Activated CD4-positive, alpha-beta T cell treated with anti-CD3 and anti-CD28 coated beads for 24 hours (primary cell): ENCODE results near the gene OR2AG1.

Experiments
- DNase-seq, 2 donors: peaks; one replicate each; pipeline ENCODE4 v3.0.0-alpha.2; 2020; ENCODE audit warnings: low read depth in 2 of 2

OR2AG1 gene, protein sequence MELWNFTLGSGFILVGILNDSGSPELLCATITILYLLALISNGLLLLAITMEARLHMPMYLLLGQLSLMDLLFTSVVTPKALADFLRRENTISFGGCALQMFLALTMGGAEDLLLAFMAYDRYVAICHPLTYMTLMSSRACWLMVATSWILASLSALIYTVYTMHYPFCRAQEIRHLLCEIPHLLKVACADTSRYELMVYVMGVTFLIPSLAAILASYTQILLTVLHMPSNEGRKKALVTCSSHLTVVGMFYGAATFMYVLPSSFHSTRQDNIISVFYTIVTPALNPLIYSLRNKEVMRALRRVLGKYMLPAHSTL

DNA sequence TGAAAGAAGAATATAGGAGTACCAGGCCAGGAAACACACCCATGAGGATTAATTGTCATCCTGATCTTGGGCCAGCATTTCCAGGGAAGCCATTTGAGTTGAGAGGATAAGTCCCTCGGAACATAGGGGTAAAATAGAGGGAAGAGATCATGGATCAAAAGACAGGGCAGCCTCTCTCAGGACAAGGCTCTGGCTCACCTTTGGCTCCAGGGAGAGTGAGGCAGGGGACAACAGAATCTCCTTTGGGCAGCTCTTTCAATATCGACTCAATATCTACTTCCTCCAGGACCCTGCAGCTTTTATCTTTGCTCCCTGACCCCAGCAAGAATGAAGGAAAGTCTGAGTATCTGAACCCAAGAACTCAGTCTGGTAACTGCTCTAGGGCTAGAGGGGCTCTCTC, at the start of gene OR2AG1:
TSS of gene OR2AG1 (plus strand) at position 301 of the 400 bp plus-strand sequence. CDS start 2,018 bp downstream, outside the sequence.
- no peak for DNase-seq

DNA sequence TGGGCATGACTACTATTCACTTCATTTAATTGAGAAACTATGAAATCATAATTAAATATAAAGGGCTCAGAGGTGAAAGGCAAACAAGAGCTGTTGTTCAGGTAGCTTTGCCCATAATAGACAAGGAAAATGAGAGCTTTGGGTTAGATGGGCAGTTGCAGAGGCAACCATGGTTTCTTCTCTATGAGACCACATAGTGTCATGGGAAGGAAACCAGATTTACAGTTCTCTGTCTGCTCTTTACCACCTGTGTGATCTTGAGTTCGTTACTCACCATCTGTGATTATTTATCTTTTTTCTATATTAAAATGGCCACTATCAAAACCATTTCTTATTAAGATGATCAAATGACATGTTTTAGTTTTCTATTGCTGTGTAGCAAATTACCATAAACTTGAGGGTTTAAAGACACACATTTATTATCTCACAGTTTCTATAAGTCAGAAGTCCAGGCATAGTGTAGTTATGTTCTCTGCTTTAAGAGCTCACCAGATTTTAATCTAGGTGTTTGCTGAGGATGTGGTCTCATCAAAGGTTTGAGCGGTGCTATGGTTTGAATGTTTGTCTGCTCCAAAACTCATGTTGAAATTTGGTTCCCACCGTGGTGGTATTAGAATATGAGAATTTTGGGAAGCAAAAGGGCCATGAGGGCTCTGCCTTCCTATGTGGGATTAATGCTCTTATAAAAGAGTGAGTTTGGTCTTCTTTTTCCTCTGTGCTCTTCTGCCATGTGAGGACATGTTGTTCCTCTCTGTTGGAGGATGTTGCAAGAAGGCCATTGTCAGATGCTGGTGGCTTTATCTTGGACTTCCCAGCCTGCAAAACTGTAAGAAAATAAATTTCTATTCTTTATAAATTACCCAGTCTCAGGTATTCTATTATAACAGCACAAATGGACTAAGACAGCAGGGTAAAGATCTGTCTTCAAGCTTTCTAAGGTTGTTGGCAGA, 49.2 kb upstream of the OR2AG1 start:
- no peak for DNase-seq

- no peak for DNase-seq
Measured at GRCh38 chr11:6734616-6735015, 48.2 kb upstream of the OR2AG1 start.

GRCh38 chr11:6735306-6735705, 47.5 kb upstream of the OR2AG1 start:
- DNase-seq, result no peak

- no peak for DNase-seq
Measured at GRCh38 chr11:6736495-6737121, 46.2 kb upstream of the OR2AG1 start.

DNA sequence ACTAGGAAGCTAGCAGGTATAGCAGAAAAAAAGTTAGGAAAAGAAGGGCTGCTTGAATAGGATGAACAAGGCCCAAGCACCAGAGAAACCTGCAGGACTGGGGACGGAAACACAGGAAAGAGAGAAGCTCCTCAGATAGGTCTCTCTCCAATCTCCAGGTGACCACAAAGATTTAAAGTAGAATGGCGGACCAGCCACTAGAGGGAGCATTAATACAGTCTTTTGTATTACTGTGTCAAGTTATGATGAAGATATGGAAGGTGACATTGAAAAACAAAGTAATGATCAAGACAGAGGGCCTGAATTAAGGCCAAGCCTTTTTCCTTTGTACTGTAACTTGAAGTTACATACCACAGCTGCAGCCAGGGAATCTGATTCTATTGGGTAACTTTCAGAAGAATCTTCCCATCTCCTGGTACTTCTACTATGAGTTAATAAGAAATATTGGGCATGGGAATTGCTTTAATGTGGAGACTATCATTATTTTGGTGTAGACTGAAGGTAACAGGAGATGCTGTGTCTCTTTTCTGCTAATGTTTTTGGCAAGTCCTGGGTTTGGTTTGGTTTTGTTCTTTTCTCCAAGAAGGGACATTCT, 44.9 kb upstream of the OR2AG1 start:
- peak; percentile 42 to 64 for DNase-seq

DNA sequence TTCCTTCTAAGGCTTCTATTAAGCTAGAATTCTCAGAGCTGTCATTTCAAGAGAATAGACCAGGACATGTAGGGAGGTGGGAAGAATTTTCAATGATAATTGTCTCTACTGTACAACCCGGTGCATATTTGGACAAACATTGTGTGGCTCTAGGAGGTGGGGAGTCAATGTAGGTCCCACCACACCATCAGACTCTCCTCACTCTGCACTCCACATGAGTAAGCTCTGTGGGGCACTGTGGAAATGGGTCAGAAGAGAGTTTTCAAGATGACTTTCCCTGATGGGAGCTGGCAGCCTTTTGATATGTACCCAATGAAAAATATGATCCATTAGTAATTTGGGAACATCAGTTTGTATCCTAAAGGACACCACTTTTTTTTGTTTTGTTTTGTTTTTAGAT, 44.2 kb upstream of the OR2AG1 start:
- DNase-seq, result no peak

GRCh38 chr11:6742260-6742659, 40.6 kb upstream of the OR2AG1 start:
- DNase-seq, result no peak

DNA sequence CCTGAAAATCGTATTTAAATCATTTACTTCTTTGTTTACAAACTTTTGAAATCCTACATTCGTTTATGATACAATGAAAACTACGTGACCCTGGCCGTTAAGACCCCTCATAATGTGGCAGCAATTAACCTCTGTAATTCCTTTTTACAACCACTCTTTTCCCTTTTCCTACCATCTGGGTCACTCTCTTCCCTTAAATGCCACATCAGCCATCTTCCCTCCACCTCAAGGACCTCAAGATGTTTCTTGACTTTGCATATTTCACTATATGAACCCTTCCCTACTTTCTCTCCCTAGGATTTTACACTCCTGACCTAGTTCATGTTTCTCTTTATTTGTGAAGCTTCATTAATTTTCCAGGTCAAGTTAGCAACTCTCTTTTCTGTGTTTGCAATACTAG, 37.8 kb upstream of the OR2AG1 start:
- DNase-seq, result no peak

DNA sequence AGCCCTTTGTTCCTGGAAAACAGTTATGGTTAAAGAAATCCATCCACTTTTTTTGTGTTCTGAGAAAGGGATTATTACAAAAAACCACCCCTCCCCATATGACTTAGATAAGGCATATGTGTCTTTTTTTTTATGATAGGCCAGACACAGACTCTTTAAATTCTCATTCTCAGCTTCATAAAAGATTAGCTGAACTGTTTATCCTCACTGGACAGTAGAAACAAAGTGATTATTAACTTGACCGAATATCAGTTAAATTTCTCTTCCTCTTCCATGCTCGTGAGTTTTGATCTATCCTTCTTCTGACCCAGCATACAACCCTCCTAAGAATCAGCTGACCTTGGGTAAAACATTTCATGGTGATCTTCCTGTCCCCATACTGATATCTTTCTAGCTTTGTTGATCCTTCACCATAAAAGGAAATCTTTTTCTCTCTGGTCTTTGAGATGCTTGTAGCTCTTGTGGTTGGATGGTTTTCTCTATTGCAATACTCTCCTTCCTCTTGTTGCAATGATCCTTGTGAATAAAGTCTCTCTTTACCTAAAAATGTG, 37.3 kb upstream of the OR2AG1 start:
- no peak for DNase-seq

DNA sequence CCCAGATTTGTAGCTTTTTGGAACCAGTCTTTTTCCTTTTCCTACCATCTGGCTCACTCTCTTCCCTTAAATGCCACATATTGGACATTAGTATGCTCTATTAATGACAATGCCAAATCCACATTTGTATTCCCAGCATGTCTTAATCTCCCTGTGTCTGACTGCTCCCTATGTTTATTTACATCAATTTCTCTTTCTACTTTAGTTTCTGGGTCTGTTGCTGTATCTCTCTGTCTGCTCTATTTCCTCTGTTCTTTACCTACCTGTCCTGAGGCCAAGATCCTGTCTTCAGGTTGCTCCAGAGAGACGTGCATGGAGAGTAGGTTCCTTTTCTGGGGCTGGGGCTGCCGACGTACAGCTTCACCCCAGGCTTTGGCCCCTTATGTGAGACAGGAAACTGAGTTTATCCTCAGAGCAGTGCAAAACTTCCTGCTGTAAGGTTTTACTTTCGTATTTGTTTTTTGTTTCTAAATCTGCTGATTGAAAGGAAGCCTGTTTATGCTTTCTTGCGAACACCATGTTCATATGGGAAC, 36.7 kb upstream of the OR2AG1 start:
- no peak for DNase-seq

DNA sequence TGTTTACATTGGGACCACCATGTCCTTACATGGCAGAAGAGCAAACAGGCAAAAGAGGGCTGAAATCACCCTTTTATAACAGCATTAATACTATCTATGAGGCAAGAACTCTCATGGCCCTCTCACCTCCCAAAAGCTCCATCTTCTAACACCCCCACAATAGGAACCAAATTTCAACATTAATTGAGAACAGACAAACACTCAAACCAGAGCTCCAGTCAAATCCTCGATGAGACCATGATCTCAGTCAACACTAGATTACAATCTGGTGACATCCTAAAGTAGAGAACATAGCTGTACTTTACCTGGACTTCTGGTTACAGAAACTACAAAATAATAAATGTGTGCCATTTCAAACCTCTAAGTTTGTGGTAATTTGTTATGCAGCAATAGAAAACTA, 36.2 kb upstream of the OR2AG1 start:
- no peak for DNase-seq

- no peak for DNase-seq
Measured at GRCh38 chr11:6747097-6747668, 35.6 kb upstream of the OR2AG1 start.

GRCh38 chr11:6755303-6755952, 27.4 kb upstream of the OR2AG1 start:
- DNase-seq, result peak in 1 of 2 donors; percentile 36

GRCh38 chr11:6755953-6756347, 26.9 kb upstream of the OR2AG1 start:
- no peak for DNase-seq

GRCh38 chr11:6757373-6757967, 25.4 kb upstream of the OR2AG1 start:
- peak in 1 of 2 donors; percentile 35 for DNase-seq

- no peak for DNase-seq
Measured at GRCh38 chr11:6771926-6772893, 10.6 kb upstream of the OR2AG1 start, which contains the start of gene OR2AG2. TSS of gene OR2AG2 (minus strand) at chr11:6771976. CDS start at chr11:6768957, 3,019 bp downstream.

DNA sequence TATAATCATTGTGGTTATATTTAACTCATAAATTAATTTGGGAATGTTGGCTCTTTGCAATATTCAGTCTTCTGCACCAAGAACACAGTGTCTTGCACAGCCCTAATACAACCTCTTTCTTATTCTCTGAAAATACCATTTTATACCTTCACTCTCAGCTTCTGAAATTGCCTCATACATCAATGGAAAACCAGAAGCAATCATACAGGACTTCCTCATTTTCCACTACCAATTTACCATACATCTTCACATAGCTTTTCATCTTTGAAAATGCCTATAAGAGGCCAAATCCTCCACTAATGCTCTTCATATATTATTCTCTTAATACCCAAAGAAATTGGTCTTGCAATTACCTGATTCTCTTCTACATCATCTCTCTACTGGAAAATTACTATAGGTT, 4.3 kb upstream of the OR2AG1 start:
- no peak for DNase-seq

DNA sequence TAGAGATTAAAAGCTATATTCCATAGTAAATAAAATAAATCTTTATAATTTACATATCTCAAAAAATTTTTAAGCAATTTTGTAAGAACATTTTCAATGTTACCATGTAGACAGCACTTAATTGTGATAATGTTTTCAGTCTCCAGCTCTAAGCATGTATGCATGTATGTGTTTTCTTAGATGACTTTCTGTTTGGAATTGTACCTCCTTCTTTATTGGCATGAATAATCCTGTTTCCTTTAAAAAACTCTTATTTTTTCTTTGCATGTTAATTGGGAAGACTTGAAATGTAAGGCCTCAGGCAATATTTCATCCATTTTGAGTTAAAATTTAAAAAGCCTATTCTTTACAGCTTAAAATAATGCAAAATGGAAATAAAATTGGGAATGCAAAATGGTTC, 2.0 kb upstream of the OR2AG1 start:
- DNase-seq, result no peak
